HepG2 (cell line): ENCODE results near the gene TNFRSF21. TPM values are rescaled to one million over a fixed set of nuclear protein-coding genes. Genes with fewer than 3 reads are reported as not detected.

Experiments
- HINFP ChIP-seq: sonication (generic); formaldehyde crosslinking; IDR thresholded peaks from 2 replicates; pipeline ENCODE4 v1.4.0; 2020; ENCODE audit warnings: low read depth, mild to moderate bottlenecking, missing genetic modification reagents
- MYC ChIP-seq: sonication (generic); formaldehyde crosslinking; IDR thresholded peaks from 2 replicates; pipeline ENCODE4 v1.9.0; 2021; ENCODE audit warnings: missing genetic modification reagents, borderline replicate concordance
- NAIF1 ChIP-seq: sonication (generic); formaldehyde crosslinking; IDR thresholded peaks from 2 replicates; pipeline ENCODE4 v1.5.0; 2020; ENCODE audit warnings: mild to moderate bottlenecking, missing genetic modification reagents, borderline replicate concordance
- SMAD9 ChIP-seq: sonication (generic); formaldehyde crosslinking; IDR thresholded peaks from 2 replicates; pipeline ENCODE4 v1.5.1; 2020; ENCODE audit warnings: mild to moderate bottlenecking, missing genetic modification reagents
- SOX5 ChIP-seq: IDR thresholded peaks from 2 replicates; pipeline ENCODE4 v1.6.1; 2016; ENCODE audit warnings: borderline replicate concordance
- TCF7L2 ChIP-seq: IDR thresholded peaks from 2 replicates; pipeline ENCODE4 v1.6.1; 2011; ENCODE audit warnings: mild to moderate bottlenecking, low read depth, low read length, moderate library complexity
- ZNF646 ChIP-seq: sonication (generic); formaldehyde crosslinking; IDR thresholded peaks from 2 replicates; pipeline ENCODE4 v1.9.0; 2021; ENCODE audit warnings: mild to moderate bottlenecking, missing genetic modification reagents
- polyA plus RNA-seq, 8 experiments: library from polyadenylated mRNA; depleted of rRNA in 3 of 8; stranded (reverse) in 7 of 8; unstranded in 1 of 8; fragments of >200 nt; fragmentation: Illumina TruSeq in 4 of 8; extraction: Trizol in 4 of 8; gene quantifications; 2 replicates each; pipeline versions ENCODE4 v1.2.1 to v1.2.3, GENCODE V29; 2011 to 2016; ENCODE audit warnings: low read depth in 4 of 8, missing spikeins in 1 of 8, mixed read lengths in 1 of 8; ENCODE audit not compliant: insufficient read depth in 1 of 8
- total RNA-seq, 5 experiments: library from RNA; depleted of rRNA; stranded (reverse); fragments of >200 nt; fragmentation: Illumina TruSeq; extraction: Trizol; gene quantifications; 2 replicates each; pipeline ENCODE4 v1.2.3, GENCODE V29; 2016; ENCODE audit warnings: low read depth in 1 of 5

TNFRSF21 gene
- total and polyA plus RNA-seq, 2 of the 13 experiments (the other 11 are each of a cell fraction or from before 2014, with no cell fraction given), result 24.8 to 46.3 TPM

GRCh38 chr6:47353871-47354270, 44.2 kb upstream of the TNFRSF21 start (continued):
- TF ChIP-seq NAIF1 (no peak), HINFP (CRISPR knock-in tag) (no peak), SOX5 (CRISPR knock-in tag) (no peak), ZNF646 (no peak), SMAD9 (CRISPR knock-in tag) (no peak), MYC (CRISPR knock-in tag) (no peak), TCF7L2 (no peak)
- TF ChIP-seq, all 625 proteins: peak for 0
